Esophagus squamous epithelium (tissue), 4 donors: ENCODE results near the gene PTPRJ.

Source experiments
- POLR2A ChIP-seq, 4 donors: fragments of 450-650 bp; IDR thresholded peaks; one replicate each; pipeline ENCODE4 v1.6.1; 2017; ENCODE audit warnings: antibody characterized with exemption in 4 of 4, mild to moderate bottlenecking in 4 of 4, moderate library complexity in 3 of 4
- TF ChIP-seq, protein P1 (sequence below), 6 experiments: fragments of 450-650 bp in 4 of 6; fragments of 200-600 bp in 2 of 6; sonication (generic) in 2 of 6; IDR thresholded peaks; one replicate each; pipeline ENCODE4 v1.5.1; 2016 to 2019; ENCODE audit warnings: antibody characterized with exemption in 6 of 6, mild to moderate bottlenecking in 4 of 6, moderate library complexity in 4 of 6

DNA sequence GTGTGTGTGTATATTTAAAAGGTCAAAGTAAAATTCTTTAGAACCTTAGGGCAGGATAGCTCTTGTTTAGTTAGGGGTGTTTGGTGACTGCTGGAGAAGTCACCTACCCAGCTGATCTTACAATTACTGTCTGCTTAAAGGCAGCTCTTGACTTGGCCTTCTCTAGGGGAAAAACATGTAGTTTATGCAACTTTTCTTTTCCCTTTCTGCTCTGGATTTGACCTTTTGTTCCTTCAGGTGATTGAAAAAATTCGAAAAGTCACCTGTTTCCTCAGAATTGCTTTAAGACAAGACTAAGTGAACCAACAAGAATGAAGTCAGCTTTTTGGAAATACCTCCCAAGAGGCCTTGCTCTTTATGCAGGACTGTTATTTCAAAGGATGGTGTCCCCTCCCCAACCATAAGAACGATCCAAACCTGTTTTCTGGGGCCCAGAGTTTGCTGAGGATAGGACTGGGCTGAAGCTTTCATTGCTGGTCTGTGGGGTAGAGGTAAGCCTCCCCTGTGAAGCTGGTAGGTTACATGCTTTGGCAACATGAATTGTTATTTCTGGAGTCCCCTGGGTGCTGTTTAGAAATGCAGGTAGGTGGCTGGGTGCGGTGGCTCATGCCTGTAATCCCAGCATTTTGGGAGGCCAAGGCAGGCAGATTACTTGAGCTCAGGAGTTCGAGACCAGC lies 111.2 kb downstream of the PTPRJ start:
- TF ChIP-seq, protein P1, sequence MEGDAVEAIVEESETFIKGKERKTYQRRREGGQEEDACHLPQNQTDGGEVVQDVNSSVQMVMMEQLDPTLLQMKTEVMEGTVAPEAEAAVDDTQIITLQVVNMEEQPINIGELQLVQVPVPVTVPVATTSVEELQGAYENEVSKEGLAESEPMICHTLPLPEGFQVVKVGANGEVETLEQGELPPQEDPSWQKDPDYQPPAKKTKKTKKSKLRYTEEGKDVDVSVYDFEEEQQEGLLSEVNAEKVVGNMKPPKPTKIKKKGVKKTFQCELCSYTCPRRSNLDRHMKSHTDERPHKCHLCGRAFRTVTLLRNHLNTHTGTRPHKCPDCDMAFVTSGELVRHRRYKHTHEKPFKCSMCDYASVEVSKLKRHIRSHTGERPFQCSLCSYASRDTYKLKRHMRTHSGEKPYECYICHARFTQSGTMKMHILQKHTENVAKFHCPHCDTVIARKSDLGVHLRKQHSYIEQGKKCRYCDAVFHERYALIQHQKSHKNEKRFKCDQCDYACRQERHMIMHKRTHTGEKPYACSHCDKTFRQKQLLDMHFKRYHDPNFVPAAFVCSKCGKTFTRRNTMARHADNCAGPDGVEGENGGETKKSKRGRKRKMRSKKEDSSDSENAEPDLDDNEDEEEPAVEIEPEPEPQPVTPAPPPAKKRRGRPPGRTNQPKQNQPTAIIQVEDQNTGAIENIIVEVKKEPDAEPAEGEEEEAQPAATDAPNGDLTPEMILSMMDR (IDR thresholded peaks at IDR 0.05): no peak
- TF ChIP-seq POLR2A (IDR thresholded peaks at IDR 0.05): no peak
